GM18511 (cell line): ENCODE measurements around the gene KCNQ1.

Experiments
- ATAC-seq: cut with Tn5 transposase; IDR thresholded peaks from one replicate; pipeline ENCODE4 v1.9.1; 2021; ENCODE audit warnings: mild to moderate bottlenecking, moderate library complexity; ENCODE audit not compliant: unreplicated experiment

KCNQ1 gene

GRCh38 chr11:2586793-2587131 lies 142.0 kb downstream of the KCNQ1 start:
- no peak for ATAC-seq

- ATAC-seq: no peak
Measured at GRCh38 chr11:2587132-2587930, 142.5 kb downstream of the KCNQ1 start.

GRCh38 chr11:2587976-2588748 lies 143.4 kb downstream of the KCNQ1 start:
- no peak for ATAC-seq

- ATAC-seq: no peak
Measured at GRCh38 chr11:2588809-2589537, 144.2 kb downstream of the KCNQ1 start.

- no peak for ATAC-seq
Measured at GRCh38 chr11:2589538-2589934, 144.7 kb downstream of the KCNQ1 start.

GRCh38 chr11:2590131-2590964 lies 145.5 kb downstream of the KCNQ1 start:
- no peak for ATAC-seq

- no peak for ATAC-seq
Measured at GRCh38 chr11:2590965-2591754, 146.4 kb downstream of the KCNQ1 start.

- no peak for ATAC-seq
Measured at GRCh38 chr11:2591805-2592204, 147.0 kb downstream of the KCNQ1 start.

- ATAC-seq: no peak
Measured at GRCh38 chr11:2592559-2593392, 148.0 kb downstream of the KCNQ1 start.

GRCh38 chr11:2593393-2593950 lies 148.7 kb downstream of the KCNQ1 start:
- no peak for ATAC-seq

GRCh38 chr11:2594267-2594666 lies 149.5 kb downstream of the KCNQ1 start:
- ATAC-seq: no peak

- no peak for ATAC-seq
Measured at GRCh38 chr11:2595204-2595603, 150.4 kb downstream of the KCNQ1 start.

GRCh38 chr11:2599561-2600189 lies 154.9 kb downstream of the KCNQ1 start:
- ATAC-seq: no peak

- ATAC-seq: no peak
Measured at GRCh38 chr11:2609345-2609744, 164.5 kb downstream of the KCNQ1 start.

GRCh38 chr11:2612884-2613571 lies 168.2 kb downstream of the KCNQ1 start:
- no peak for ATAC-seq

GRCh38 chr11:2621894-2622293 lies 177.1 kb downstream of the KCNQ1 start:
- no peak for ATAC-seq

GRCh38 chr11:2625183-2625582 lies 180.4 kb downstream of the KCNQ1 start:
- no peak for ATAC-seq

- ATAC-seq: no peak
Measured at GRCh38 chr11:2630679-2631078, 185.9 kb downstream of the KCNQ1 start.
